ENCODE results near the gene GFPT2.

GFPT2 gene

GRCh38 chr5:180353048-180353979 lies at the start of gene GFPT2 (continued):
- peak; percentile 48; the same call in 1 of the 2 replicates for TF ChIP-seq KLF17 (tag by site-specific recombination; IDR thresholded peaks at IDR 0.05)
- no peak for TF ChIP-seq ZNF658 (tag by site-specific recombination; IDR thresholded peaks at IDR 0.05)
- TF ChIP-seq ZNF292 (tag by site-specific recombination; IDR thresholded peaks at IDR 0.05; ENCODE audit: borderline replicate concordance, low read depth) = no peak
- no peak for TF ChIP-seq PRDM1 (tag by site-specific recombination; IDR thresholded peaks at IDR 0.05)
- no peak for TF ChIP-seq GLI4 (tag by site-specific recombination; IDR thresholded peaks at IDR 0.05)
- TF ChIP-seq ZNF571 (tag by site-specific recombination; IDR thresholded peaks at IDR 0.05) = no peak
- TF ChIP-seq YY2 (tag by site-specific recombination; IDR thresholded peaks at IDR 0.05) = no peak
- TF ChIP-seq ZNF791 (tag by site-specific recombination; IDR thresholded peaks at IDR 0.05) = no peak
- no peak for TF ChIP-seq ZNF670 (tag by site-specific recombination; IDR thresholded peaks at IDR 0.05; ENCODE audit: low read depth)
- TF ChIP-seq ZFHX2 (tag by site-specific recombination; conservative IDR thresholded peaks at IDR 0.05) = peak; percentile 29; the same call in 1 of the 2 replicates
- TF ChIP-seq ZNF561 (tag by site-specific recombination; IDR thresholded peaks at IDR 0.05; ENCODE audit: borderline replicate concordance) = 0 out of 2 replicates have a peak, but pooled peaks have one; percentile 12
- TF ChIP-seq ZNF398 (tag by site-specific recombination; IDR thresholded peaks at IDR 0.05) = no peak
- no peak for TF ChIP-seq ZNF394 (tag by site-specific recombination; IDR thresholded peaks at IDR 0.05; ENCODE audit: borderline replicate concordance)
- no peak for TF ChIP-seq ZBTB21 (tag by site-specific recombination; IDR thresholded peaks at IDR 0.05)
- TF ChIP-seq ZNF239 (tag by site-specific recombination; IDR thresholded peaks at IDR 0.05) = no peak
- peak; percentile 52; the same call in 1 of the 2 replicates for TF ChIP-seq ZBTB6 (tag by site-specific recombination; IDR thresholded peaks at IDR 0.05)
- TF ChIP-seq ZNF350 (tag by site-specific recombination; IDR thresholded peaks at IDR 0.05) = no peak
- TF ChIP-seq ZNF37A (tag by site-specific recombination; IDR thresholded peaks at IDR 0.05) = no peak
- no peak for TF ChIP-seq ZNF521 (tag by site-specific recombination; IDR thresholded peaks at IDR 0.05)
- no peak for TF ChIP-seq ZBTB49 (tag by site-specific recombination; IDR thresholded peaks at IDR 0.05; ENCODE audit: low read depth)
- peak; percentile 75 for TF ChIP-seq KLF9 (tag by site-specific recombination; IDR thresholded peaks at IDR 0.05; ENCODE audit: low read depth)
- no peak for TF ChIP-seq PRDM4 (tag by site-specific recombination; IDR thresholded peaks at IDR 0.05)
- TF ChIP-seq ZNF211 (tag by site-specific recombination; IDR thresholded peaks at IDR 0.05; ENCODE audit: low read depth) = no peak
- no peak for TF ChIP-seq ZNF544 (tag by site-specific recombination; IDR thresholded peaks at IDR 0.05)
- TF ChIP-seq ZBTB8A (tag by site-specific recombination; IDR thresholded peaks at IDR 0.05) = peak; percentile 99
- TF ChIP-seq OSR2 (tag by site-specific recombination; IDR thresholded peaks at IDR 0.05) = no peak
- no peak for TF ChIP-seq AEBP2 (tag by site-specific recombination; IDR thresholded peaks at IDR 0.05; ENCODE audit: borderline replicate concordance)
- no peak for TF ChIP-seq RBAK (tag by site-specific recombination; IDR thresholded peaks at IDR 0.05)
- no peak for TF ChIP-seq ZNF596 (tag by site-specific recombination; IDR thresholded peaks at IDR 0.05)
- no peak for TF ChIP-seq BCL11A (tag by site-specific recombination; IDR thresholded peaks at IDR 0.05; ENCODE audit: low read depth)

All from HEK293 (cell line).